ENCODE results near the gene ERGIC1. TPM values are rescaled to one million over a fixed set of nuclear protein-coding genes. Genes with fewer than 3 reads are reported as not detected.

ERGIC1 gene
- total and polyA plus RNA-seq, 2 of the 13 experiments (the other 11 are each of a cell fraction or from before 2014, with no cell fraction given) = 78.5 to 184 TPM

GRCh38 chr5:172902497-172903472 is 68.7 kb downstream of the ERGIC1 start (continued):
- TF ChIP-seq SAP130 (CRISPR knock-in tag; IDR thresholded peaks at IDR 0.05; ENCODE audit: low read depth) (peak; percentile 73), NCOA2 (CRISPR knock-in tag; IDR thresholded peaks at IDR 0.05) (peak; percentile 69), EED (CRISPR knock-in tag; IDR thresholded peaks at IDR 0.05) (no peak), TFDP1 (CRISPR knock-in tag; IDR thresholded peaks at IDR 0.05; ENCODE audit: borderline replicate concordance) (no peak), ZNF703 (CRISPR knock-in tag; IDR thresholded peaks at IDR 0.05; ENCODE audit: borderline replicate concordance) (no peak), SNAPC2 (CRISPR knock-in tag; IDR thresholded peaks at IDR 0.05) (0 out of 2 replicates have a peak, but pooled peaks have one; percentile 44), ZNF468 (CRISPR knock-in tag; IDR thresholded peaks at IDR 0.05) (no peak), RARG (CRISPR knock-in tag; IDR thresholded peaks at IDR 0.05; ENCODE audit: low read depth) (no peak), ZNF740 (CRISPR knock-in tag; IDR thresholded peaks at IDR 0.05) (peak; percentile 96), SOX5 (CRISPR knock-in tag; IDR thresholded peaks at IDR 0.05; ENCODE audit: borderline replicate concordance) (peak; percentile 30; the same call in 1 of the 2 replicates), ZNF274 (CRISPR knock-in tag; IDR thresholded peaks at IDR 0.05) (no peak), THAP9 (CRISPR knock-in tag; IDR thresholded peaks at IDR 0.05; ENCODE audit: borderline replicate concordance) (no peak)
- TF ChIP-seq, protein P1, sequence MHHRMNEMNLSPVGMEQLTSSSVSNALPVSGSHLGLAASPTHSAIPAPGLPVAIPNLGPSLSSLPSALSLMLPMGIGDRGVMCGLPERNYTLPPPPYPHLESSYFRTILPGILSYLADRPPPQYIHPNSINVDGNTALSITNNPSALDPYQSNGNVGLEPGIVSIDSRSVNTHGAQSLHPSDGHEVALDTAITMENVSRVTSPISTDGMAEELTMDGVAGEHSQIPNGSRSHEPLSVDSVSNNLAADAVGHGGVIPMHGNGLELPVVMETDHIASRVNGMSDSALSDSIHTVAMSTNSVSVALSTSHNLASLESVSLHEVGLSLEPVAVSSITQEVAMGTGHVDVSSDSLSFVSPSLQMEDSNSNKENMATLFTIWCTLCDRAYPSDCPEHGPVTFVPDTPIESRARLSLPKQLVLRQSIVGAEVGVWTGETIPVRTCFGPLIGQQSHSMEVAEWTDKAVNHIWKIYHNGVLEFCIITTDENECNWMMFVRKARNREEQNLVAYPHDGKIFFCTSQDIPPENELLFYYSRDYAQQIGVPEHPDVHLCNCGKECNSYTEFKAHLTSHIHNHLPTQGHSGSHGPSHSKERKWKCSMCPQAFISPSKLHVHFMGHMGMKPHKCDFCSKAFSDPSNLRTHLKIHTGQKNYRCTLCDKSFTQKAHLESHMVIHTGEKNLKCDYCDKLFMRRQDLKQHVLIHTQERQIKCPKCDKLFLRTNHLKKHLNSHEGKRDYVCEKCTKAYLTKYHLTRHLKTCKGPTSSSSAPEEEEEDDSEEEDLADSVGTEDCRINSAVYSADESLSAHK (CRISPR knock-in tag; IDR thresholded peaks at IDR 0.05; ENCODE audit: borderline replicate concordance) = no peak
- TF ChIP-seq, protein P2, sequence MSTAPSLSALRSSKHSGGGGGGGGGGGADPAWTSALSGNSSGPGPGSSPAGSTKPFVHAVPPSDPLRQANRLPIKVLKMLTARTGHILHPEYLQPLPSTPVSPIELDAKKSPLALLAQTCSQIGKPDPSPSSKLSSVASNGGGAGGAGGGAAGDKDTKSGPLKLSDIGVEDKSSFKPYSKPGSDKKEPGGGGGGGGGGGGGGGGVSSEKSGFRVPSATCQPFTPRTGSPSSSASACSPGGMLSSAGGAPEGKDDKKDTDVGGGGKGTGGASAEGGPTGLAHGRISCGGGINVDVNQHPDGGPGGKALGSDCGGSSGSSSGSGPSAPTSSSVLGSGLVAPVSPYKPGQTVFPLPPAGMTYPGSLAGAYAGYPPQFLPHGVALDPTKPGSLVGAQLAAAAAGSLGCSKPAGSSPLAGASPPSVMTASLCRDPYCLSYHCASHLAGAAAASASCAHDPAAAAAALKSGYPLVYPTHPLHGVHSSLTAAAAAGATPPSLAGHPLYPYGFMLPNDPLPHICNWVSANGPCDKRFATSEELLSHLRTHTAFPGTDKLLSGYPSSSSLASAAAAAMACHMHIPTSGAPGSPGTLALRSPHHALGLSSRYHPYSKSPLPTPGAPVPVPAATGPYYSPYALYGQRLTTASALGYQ (CRISPR knock-in tag; IDR thresholded peaks at IDR 0.05) = 0 out of 2 replicates have a peak, but pooled peaks have one; percentile 59
- TF ChIP-seq, protein P3, sequence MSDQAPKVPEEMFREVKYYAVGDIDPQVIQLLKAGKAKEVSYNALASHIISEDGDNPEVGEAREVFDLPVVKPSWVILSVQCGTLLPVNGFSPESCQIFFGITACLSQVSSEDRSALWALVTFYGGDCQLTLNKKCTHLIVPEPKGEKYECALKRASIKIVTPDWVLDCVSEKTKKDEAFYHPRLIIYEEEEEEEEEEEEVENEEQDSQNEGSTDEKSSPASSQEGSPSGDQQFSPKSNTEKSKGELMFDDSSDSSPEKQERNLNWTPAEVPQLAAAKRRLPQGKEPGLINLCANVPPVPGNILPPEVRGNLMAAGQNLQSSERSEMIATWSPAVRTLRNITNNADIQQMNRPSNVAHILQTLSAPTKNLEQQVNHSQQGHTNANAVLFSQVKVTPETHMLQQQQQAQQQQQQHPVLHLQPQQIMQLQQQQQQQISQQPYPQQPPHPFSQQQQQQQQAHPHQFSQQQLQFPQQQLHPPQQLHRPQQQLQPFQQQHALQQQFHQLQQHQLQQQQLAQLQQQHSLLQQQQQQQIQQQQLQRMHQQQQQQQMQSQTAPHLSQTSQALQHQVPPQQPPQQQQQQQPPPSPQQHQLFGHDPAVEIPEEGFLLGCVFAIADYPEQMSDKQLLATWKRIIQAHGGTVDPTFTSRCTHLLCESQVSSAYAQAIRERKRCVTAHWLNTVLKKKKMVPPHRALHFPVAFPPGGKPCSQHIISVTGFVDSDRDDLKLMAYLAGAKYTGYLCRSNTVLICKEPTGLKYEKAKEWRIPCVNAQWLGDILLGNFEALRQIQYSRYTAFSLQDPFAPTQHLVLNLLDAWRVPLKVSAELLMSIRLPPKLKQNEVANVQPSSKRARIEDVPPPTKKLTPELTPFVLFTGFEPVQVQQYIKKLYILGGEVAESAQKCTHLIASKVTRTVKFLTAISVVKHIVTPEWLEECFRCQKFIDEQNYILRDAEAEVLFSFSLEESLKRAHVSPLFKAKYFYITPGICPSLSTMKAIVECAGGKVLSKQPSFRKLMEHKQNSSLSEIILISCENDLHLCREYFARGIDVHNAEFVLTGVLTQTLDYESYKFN (CRISPR knock-in tag; conservative IDR thresholded peaks at IDR 0.05) = peak; percentile 80
